ENCODE data around the gene UAP1L1.
"Not testable (repeated sequence)": the region's sequence is repeated elsewhere in the genome, so short reads cannot be mapped to it uniquely, and the experiment has no call there.

The UAP1L1 gene

DNA sequence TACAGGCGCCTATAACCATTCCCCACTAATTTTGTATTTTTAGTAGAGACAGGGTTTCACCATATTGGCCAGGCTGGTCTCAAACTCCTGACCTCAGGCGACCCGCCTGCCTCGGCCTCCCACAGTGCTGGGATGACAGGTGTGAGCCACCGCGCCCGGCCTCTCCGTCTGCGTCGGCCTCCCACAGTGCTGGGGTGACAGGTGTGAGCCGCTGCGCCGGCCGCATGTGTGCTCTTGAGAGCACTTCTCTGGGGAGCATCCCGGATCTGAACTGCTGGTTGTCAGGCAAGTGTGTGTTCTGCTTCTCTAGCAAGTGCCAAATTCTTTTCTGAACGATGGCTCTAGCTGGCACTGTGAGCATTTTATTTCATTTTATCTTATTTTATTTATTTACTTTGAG, 19.8 kb upstream of the UAP1L1 start:
- H3K27me3 ChIP-seq (ENCODE audit: insufficient read depth, low read length), result peaks cover 5% of the 10 kb centered on the region; the same call in 1 of the 2 replicates
- H3F3A ChIP-seq (ENCODE audit: insufficient read depth, low read length), result no peaks in the 10 kb centered on the region
- no peak overlapping the region for H3K4me3 ChIP-seq (ENCODE audit: low read depth, low read length, poor library complexity, severe bottlenecking)
- peaks cover 4% of the 10 kb centered on the region for H3K4me1 ChIP-seq (ENCODE audit: insufficient read depth, low read length, severe bottlenecking)
- H2AFZ ChIP-seq (ENCODE audit: low read length), result no peak overlapping the region
- no peaks in the 10 kb centered on the region for H3K36me3 ChIP-seq (ENCODE audit: insufficient read depth, low read length)
- no peaks in the 10 kb centered on the region for H3K9me2 ChIP-seq (ENCODE audit: low read depth, low read length)
- no peak overlapping the region for H3K4me2 ChIP-seq (ENCODE audit: low read length)
- H3K9ac ChIP-seq (ENCODE audit: low read length), result no peak overlapping the region
- no peaks in the 10 kb centered on the region for H3K9me3 ChIP-seq (ENCODE audit: low read length)
- H3K79me2 ChIP-seq (ENCODE audit: insufficient read depth, low read length), result no peaks in the 10 kb centered on the region
- no peak overlapping the region for H3K27ac ChIP-seq (ENCODE audit: low read depth, low read length, poor library complexity, severe bottlenecking)
- TF ChIP-seq, protein P1, sequence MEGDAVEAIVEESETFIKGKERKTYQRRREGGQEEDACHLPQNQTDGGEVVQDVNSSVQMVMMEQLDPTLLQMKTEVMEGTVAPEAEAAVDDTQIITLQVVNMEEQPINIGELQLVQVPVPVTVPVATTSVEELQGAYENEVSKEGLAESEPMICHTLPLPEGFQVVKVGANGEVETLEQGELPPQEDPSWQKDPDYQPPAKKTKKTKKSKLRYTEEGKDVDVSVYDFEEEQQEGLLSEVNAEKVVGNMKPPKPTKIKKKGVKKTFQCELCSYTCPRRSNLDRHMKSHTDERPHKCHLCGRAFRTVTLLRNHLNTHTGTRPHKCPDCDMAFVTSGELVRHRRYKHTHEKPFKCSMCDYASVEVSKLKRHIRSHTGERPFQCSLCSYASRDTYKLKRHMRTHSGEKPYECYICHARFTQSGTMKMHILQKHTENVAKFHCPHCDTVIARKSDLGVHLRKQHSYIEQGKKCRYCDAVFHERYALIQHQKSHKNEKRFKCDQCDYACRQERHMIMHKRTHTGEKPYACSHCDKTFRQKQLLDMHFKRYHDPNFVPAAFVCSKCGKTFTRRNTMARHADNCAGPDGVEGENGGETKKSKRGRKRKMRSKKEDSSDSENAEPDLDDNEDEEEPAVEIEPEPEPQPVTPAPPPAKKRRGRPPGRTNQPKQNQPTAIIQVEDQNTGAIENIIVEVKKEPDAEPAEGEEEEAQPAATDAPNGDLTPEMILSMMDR (IDR thresholded peaks at IDR 0.05; ENCODE audit: low read length), result no peak
- no peak for TF ChIP-seq EZH2 (IDR thresholded peaks at IDR 0.05; ENCODE audit: borderline replicate concordance, low read length)
- H4K20me1 ChIP-seq (ENCODE audit: insufficient read depth, low read length), result no peaks in the 10 kb centered on the region

DNA sequence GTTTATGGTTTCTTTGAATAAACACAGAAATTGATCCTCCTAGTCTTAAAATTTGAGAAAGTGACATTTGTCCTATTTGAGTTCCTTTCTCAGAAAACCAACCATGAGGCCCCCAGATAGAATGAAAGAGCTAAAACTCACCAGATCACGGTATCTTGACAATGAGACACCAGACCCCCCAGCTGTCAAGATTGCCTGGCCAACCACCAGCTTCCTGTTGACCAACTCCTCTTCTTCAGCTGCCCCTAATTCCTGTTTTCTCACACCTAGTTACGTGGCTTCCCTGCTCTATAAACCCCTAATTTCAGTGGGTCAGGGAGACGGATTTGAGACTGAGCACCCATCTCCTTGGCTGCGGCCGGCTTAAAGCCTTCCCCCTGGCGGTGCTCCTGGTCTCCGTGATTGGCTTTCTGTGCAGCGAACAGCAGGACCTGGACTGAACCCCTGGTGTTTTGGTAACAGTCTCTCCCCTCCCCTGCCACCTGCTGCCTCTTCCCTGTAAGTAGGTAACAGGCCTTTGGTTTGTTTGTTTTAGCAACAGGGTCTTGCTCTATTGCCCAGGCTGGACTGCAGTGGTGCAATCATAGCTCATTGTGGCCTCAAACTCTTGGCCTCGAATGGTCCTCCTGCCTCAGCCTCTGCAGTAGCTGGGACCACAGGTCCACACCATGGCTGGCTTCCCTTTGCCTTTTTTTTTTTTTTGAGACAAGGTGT, 18.6 kb upstream of the UAP1L1 start:
- no peaks in the 10 kb centered on the region for H3K9me2 ChIP-seq (ENCODE audit: low read depth, low read length)
- H3K27ac ChIP-seq (ENCODE audit: low read depth, low read length, poor library complexity, severe bottlenecking), result no peak overlapping the region
- peaks cover 1% of the 10 kb centered on the region for H3K4me1 ChIP-seq (ENCODE audit: insufficient read depth, low read length, severe bottlenecking)
- H3K79me2 ChIP-seq (ENCODE audit: insufficient read depth, low read length), result no peaks in the 10 kb centered on the region
- H3K9me3 ChIP-seq (ENCODE audit: low read length), result no peaks in the 10 kb centered on the region
- peaks cover 5% of the 10 kb centered on the region; the same call in 1 of the 2 replicates for H3K27me3 ChIP-seq (ENCODE audit: insufficient read depth, low read length)
- TF ChIP-seq, protein P1 (IDR thresholded peaks at IDR 0.05; ENCODE audit: low read length), result no peak
- no peak for TF ChIP-seq EZH2 (IDR thresholded peaks at IDR 0.05; ENCODE audit: borderline replicate concordance, low read length)
- H3K36me3 ChIP-seq (ENCODE audit: insufficient read depth, low read length), result peaks cover 7% of the 10 kb centered on the region
- no peaks in the 10 kb centered on the region for H4K20me1 ChIP-seq (ENCODE audit: insufficient read depth, low read length)
- H2AFZ ChIP-seq (ENCODE audit: low read length), result no peak overlapping the region
- no peak overlapping the region for H3K4me3 ChIP-seq (ENCODE audit: low read depth, low read length, poor library complexity, severe bottlenecking)
- H3K9ac ChIP-seq (ENCODE audit: low read length), result no peak overlapping the region
- H3F3A ChIP-seq (ENCODE audit: insufficient read depth, low read length), result no peaks in the 10 kb centered on the region
- no peak overlapping the region for H3K4me2 ChIP-seq (ENCODE audit: low read length)

GRCh38 chr9:137062384-137062783, 14.9 kb upstream of the UAP1L1 start:
- H3K9ac ChIP-seq (ENCODE audit: low read length), result no peak overlapping the region
- H3K9me3 ChIP-seq (ENCODE audit: low read length), result no peaks in the 10 kb centered on the region
- H4K20me1 ChIP-seq (ENCODE audit: insufficient read depth, low read length), result no peaks in the 10 kb centered on the region
- peaks cover 37% of the 10 kb centered on the region for H3K36me3 ChIP-seq (ENCODE audit: insufficient read depth, low read length)
- H3K27ac ChIP-seq (ENCODE audit: low read depth, low read length, poor library complexity, severe bottlenecking), result no peak overlapping the region
- H3F3A ChIP-seq (ENCODE audit: insufficient read depth, low read length), result no peaks in the 10 kb centered on the region
- no peak overlapping the region for H3K4me2 ChIP-seq (ENCODE audit: low read length)
- H3K27me3 ChIP-seq (ENCODE audit: insufficient read depth, low read length), result no peaks in the 10 kb centered on the region; the same call in 1 of the 2 replicates
- H3K79me2 ChIP-seq (ENCODE audit: insufficient read depth, low read length), result no peaks in the 10 kb centered on the region
- no peak overlapping the region for H3K4me3 ChIP-seq (ENCODE audit: low read depth, low read length, poor library complexity, severe bottlenecking)
- H2AFZ ChIP-seq (ENCODE audit: low read length), result no peak overlapping the region
- no peaks in the 10 kb centered on the region for H3K4me1 ChIP-seq (ENCODE audit: insufficient read depth, low read length, severe bottlenecking)
- no peaks in the 10 kb centered on the region for H3K9me2 ChIP-seq (ENCODE audit: low read depth, low read length)
- TF ChIP-seq EZH2 (IDR thresholded peaks at IDR 0.05; ENCODE audit: borderline replicate concordance, low read length), result no peak
- TF ChIP-seq, protein P1 (IDR thresholded peaks at IDR 0.05; ENCODE audit: low read length), result no peak

DNA sequence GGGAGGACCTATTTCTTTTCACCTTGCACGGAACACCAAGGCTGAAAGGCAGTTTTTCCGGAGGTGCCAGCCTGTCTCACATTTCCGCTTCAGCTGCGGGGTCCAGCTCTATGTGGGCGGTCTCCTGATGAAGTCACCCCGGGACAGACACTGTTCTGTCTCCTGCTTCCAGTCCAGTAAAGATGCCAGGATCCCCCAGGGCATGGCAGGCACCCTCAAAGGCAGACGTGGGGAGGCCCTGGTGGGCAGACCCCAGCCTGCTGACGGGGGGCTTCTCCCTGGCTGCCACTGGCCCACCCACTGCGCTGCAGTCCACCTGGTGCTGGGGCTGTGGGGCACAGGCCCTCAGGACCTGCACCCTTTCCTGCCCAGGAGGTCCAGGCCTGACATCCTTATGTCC, 14.5 kb upstream of the UAP1L1 start:
- not testable (repeated sequence) for H2AFZ ChIP-seq (ENCODE audit: low read length); H3K27ac ChIP-seq (ENCODE audit: low read depth, low read length, poor library complexity, severe bottlenecking); H3K4me3 ChIP-seq (ENCODE audit: low read depth, low read length, poor library complexity, severe bottlenecking); H3K9me2 ChIP-seq (ENCODE audit: low read depth, low read length); H3K79me2 ChIP-seq (ENCODE audit: insufficient read depth, low read length); H3K27me3 ChIP-seq (ENCODE audit: insufficient read depth, low read length); H4K20me1 ChIP-seq (ENCODE audit: insufficient read depth, low read length); H3K4me1 ChIP-seq (ENCODE audit: insufficient read depth, low read length, severe bottlenecking); H3K4me2 ChIP-seq (ENCODE audit: low read length); H3F3A ChIP-seq (ENCODE audit: insufficient read depth, low read length); H3K9ac ChIP-seq (ENCODE audit: low read length); H3K9me3 ChIP-seq (ENCODE audit: low read length)
- H3K36me3 ChIP-seq (ENCODE audit: insufficient read depth, low read length), result peaks cover 37% of the 10 kb centered on the region
